Stimulated activated CD8-positive, alpha-beta memory T cell treated with anti-CD3 and anti-CD28 coated beads, Interleukin-15, amount 100 ng/mL, for 1 hour (primary cell): ENCODE data around the gene URGCP.
"Not testable (repeated sequence)": the region's sequence is repeated elsewhere in the genome, so short reads cannot be mapped to it uniquely, and the experiment has no call there.

Experiments
- DNase-seq: peaks from one replicate; pipeline ENCODE4 v3.0.0-alpha.2; 2020; ENCODE audit warnings: low read depth

The URGCP gene

GRCh38 chr7:43914795-43915194, 8.4 kb upstream of the URGCP start:
- no peak for DNase-seq

- DNase-seq, result no peak
Observed at GRCh38 chr7:43905956-43906330, 453 bp downstream of the URGCP start.

GRCh38 chr7:43905209-43905946, 1.0 kb downstream of the URGCP start:
- DNase-seq, result no peak

GRCh38 chr7:43904533-43905208, 1.7 kb downstream of the URGCP start:
- no peak for DNase-seq

GRCh38 chr7:43902542-43903054, 3.8 kb downstream of the URGCP start:
- no peak for DNase-seq

- not testable (repeated sequence) for DNase-seq
Observed at GRCh38 chr7:43898571-43898970, 7.8 kb downstream of the URGCP start.

GRCh38 chr7:43895847-43896415, 10.5 kb downstream of the URGCP start:
- DNase-seq, result no peak

GRCh38 chr7:43891069-43891955, 15.1 kb downstream of the URGCP start:
- DNase-seq, result no peak

GRCh38 chr7:43890468-43890867, 15.9 kb downstream of the URGCP start:
- DNase-seq, result no peak

GRCh38 chr7:43888993-43889945, 17.1 kb downstream of the URGCP start:
- DNase-seq, result no peak

- no peak for DNase-seq
Observed at GRCh38 chr7:43884617-43885016, 21.8 kb downstream of the URGCP start.

- no peak for DNase-seq
Observed at GRCh38 chr7:43884209-43884608, 22.2 kb downstream of the URGCP start.

GRCh38 chr7:43880596-43880995, 25.8 kb downstream of the URGCP start:
- DNase-seq, result no peak

GRCh38 chr7:43879477-43879876, 26.9 kb downstream of the URGCP start:
- no peak for DNase-seq

GRCh38 chr7:43878867-43879266, 27.5 kb downstream of the URGCP start:
- DNase-seq, result no peak

- no peak for DNase-seq
Observed at GRCh38 chr7:43877968-43878864, 28.2 kb downstream of the URGCP start.

- DNase-seq, result no peak
Observed at GRCh38 chr7:43876976-43877745, 29.2 kb downstream of the URGCP start.

- no peak for DNase-seq
Observed at GRCh38 chr7:43876241-43876640, 30.2 kb downstream of the URGCP start.

GRCh38 chr7:43873300-43873699, 33.1 kb downstream of the URGCP start:
- DNase-seq, result no peak
